Activated CD8-positive, alpha-beta memory T cell treated with anti-CD3 and anti-CD28 coated beads for 24 hours (primary cell): ENCODE measurements around the gene SEC24D.
"Not testable (repeated sequence)": the region's sequence is repeated elsewhere in the genome, so short reads cannot be mapped to it uniquely, and the experiment has no call there.

ENCODE experiments used
- DNase-seq: peaks from one replicate; pipeline ENCODE4 v3.0.0-alpha.2; 2020

Gene SEC24D, protein sequence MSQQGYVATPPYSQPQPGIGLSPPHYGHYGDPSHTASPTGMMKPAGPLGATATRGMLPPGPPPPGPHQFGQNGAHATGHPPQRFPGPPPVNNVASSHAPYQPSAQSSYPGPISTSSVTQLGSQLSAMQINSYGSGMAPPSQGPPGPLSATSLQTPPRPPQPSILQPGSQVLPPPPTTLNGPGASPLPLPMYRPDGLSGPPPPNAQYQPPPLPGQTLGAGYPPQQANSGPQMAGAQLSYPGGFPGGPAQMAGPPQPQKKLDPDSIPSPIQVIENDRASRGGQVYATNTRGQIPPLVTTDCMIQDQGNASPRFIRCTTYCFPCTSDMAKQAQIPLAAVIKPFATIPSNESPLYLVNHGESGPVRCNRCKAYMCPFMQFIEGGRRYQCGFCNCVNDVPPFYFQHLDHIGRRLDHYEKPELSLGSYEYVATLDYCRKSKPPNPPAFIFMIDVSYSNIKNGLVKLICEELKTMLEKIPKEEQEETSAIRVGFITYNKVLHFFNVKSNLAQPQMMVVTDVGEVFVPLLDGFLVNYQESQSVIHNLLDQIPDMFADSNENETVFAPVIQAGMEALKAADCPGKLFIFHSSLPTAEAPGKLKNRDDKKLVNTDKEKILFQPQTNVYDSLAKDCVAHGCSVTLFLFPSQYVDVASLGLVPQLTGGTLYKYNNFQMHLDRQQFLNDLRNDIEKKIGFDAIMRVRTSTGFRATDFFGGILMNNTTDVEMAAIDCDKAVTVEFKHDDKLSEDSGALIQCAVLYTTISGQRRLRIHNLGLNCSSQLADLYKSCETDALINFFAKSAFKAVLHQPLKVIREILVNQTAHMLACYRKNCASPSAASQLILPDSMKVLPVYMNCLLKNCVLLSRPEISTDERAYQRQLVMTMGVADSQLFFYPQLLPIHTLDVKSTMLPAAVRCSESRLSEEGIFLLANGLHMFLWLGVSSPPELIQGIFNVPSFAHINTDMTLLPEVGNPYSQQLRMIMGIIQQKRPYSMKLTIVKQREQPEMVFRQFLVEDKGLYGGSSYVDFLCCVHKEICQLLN

DNA sequence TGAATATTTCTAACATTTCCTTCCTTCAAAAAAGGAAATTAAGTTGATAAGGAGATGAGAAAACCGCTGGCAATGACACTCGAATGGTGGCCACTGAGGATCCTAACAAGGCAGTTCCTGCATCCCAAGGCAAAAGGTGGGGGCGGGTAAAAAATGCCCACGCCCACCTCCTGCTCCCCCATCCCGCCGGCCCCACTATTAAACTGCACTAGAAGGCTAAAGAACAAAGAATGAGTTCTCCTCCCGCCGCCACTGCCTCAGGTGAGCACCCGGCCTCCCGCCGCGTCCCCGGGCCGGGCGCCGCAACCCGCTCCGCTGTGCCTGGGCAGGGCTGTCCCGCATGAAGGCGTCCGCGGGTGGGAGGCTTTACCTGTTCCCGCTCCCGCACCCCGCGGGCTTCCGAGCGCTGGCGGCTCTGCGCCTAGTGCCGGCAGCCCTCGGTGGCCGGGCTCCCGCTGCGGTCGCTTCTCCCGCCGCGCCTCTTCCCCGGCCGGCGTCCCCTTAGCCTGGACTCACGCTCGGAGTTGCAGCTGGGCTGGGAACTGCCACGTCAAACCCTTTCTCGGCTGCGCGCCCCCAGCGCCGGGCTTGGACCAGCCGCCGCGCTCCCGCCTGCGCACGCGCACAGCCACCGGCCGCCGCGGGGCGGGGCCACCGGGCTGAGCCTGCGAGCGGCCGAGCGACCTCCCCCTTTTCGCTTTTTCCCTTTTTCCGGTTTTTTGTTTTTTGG is at the start of gene SEC24D:
Gene SEC24D, minus strand, starts transcription at position 556 of the 730 bp plus-strand sequence. CDS start 2,430 bp downstream, outside the sequence.
- DNase-seq: peak; percentile 93

DNA sequence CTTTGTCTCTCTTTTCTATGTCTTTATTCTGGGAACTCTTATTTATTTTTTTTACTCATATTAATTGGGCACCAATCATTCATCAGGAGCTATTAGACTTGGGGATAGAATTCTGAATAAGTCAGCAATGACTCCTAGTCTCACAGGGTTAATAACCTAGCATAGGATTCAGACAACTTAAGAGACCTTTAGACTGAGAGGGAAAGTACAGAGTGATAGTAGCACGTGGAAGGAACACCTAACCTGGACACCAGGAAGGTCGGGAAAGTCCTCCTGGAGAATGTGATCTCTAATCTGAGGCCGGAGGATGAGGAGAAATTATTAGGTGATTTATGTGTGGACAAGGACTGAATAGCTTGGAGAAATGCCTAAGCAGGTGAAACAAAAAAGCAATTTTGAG is 48.8 kb upstream of the SEC24D start:
- no peak for DNase-seq

DNA sequence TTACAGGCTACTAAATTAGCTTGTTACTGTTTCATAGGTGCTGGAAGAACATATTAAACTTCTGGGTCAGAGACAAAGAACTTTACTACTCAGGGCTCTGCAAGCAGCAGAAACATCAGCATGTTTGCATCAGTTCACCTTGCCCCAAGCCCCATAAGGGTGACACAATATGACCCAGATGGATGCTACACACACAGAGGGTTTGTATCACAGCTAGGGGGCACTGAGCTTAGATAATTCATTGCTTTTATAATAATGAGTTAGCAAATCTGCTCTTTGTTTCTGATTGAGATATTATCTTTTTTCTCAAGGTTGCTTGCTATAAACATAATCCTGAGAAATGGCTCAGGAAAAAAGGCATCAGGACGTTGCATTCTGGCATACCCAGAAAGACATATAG is 47.9 kb upstream of the SEC24D start:
- no peak for DNase-seq

DNA sequence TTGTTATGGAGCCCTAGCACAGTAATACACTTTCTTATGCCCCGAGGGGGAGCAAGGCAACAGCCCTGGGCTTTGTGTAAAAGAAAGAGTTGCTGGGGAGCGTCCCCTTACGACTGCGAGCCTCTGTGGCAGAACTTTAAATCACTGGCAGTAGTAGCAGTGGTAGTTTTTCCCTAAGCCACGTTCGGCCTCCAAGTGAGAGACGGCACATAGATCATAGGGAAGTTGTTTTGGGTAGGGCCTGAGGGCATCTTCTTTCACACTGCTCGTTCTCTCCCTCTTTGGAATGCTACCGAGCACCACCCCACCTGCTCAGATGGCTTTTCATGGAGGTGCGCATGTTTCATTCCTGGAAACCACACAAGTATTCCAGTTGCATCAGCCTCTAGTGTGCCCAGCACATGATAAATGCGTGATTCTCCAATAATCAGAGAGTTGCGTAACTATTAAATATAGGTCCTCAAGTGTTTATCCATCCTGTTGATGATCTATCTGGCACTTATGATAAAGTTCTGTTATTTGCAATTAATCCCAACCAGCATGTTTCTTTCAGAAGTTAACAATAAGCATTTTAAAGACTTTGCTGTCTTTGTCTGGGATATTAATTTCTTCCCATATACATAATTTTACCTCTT is 45.7 kb upstream of the SEC24D start:
- no peak for DNase-seq

DNA sequence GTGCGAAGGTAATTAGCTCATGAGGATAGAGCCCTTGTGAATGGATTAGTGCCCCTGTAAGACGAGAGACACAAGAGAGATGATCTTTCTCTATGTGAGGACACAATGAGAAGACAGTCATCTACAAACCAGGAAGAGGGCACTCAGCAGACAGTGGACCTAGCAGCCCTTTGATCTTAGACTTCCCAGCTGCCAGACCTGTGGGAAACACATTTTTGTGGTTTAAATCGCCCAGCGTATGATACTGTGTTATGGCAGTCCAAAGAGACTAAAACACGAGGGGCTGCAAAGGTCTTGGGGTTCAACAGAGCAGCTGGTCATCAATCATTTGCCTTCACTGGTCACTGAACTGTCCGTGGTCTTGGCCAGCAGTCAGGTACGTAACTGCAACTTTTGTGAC is 43.5 kb upstream of the SEC24D start:
- no peak for DNase-seq

DNA sequence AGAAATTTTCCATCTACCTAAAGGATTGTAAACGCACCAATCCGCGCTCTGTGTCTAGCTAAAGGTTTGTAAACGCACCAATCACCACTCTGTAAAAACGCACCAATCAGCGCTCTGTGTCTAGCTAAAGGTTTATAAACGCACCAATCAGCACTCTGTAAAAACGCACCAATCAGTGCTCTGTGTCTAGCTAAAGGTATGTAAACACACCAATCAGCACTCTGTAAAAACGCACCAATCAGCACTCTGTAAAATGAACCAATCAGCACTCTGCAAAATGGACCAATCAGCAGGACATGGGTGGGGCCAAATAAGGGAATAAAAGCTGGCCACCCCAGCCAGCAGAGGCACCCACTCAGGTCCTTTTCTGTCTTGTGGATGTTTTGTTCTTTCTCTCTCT is 42.6 kb upstream of the SEC24D start:
- DNase-seq: not testable (repeated sequence)

DNA sequence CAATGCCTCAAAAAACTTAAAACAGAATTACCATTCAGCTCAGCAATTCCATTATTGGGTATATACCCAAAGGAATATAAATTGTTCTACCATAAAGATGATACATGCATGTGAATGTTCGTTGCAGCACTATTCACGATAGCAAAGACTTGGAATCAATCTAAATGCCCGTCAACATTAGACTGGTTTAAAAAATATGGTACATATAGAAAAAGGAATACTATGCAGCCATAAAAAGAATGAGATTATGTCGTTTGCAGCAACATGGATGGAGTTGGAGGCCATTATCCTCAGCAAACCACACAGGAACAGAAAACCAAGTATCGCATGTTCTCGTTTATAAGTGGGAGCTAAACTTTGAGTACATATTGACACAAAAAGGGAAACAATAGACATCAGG is 41.9 kb upstream of the SEC24D start:
- DNase-seq: no peak

DNA sequence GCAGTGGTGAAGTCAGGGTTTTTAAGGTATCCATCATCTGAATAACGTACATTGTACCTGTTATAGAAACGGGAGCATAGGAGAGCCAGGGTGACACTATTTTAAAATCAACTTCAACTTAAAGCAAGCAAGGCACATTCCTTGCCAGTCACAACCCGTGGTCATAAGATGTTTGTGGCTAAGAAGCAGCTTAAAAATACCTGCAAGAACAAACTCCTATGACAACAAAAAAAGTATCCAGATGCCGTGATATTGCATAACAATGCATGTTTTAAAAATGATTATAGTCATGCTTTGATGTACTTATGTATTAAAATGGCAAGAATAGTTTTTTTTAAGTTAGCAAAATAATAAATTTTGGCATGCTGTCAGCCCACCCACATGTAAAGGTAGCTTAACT is 36.3 kb upstream of the SEC24D start:
- DNase-seq: no peak

DNA sequence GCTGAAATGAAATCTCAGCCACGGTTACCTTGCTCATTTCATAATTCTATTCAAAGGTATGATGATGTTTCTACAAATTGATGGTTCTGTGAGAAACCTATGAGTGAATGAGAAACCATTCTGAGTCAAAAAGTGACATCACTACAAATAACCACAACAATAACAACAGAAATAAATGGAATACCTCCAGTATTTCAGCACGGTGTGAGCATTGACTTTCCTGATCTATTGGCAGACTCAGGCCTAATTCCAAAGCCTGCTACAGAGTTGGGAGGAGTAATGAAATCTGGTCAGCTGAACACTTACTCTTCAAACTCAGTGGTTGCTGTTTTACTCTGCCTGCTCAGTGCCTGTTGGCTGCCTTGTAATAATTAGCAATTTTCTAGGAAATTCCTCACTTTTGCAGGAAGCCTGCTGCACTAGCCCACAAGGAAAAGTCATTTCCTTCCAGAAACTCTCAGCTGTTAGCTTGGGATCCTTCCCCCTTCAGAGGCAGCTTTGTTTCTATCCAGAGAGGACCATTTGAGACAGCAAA is 33.9 kb upstream of the SEC24D start:
- DNase-seq: no peak

DNA sequence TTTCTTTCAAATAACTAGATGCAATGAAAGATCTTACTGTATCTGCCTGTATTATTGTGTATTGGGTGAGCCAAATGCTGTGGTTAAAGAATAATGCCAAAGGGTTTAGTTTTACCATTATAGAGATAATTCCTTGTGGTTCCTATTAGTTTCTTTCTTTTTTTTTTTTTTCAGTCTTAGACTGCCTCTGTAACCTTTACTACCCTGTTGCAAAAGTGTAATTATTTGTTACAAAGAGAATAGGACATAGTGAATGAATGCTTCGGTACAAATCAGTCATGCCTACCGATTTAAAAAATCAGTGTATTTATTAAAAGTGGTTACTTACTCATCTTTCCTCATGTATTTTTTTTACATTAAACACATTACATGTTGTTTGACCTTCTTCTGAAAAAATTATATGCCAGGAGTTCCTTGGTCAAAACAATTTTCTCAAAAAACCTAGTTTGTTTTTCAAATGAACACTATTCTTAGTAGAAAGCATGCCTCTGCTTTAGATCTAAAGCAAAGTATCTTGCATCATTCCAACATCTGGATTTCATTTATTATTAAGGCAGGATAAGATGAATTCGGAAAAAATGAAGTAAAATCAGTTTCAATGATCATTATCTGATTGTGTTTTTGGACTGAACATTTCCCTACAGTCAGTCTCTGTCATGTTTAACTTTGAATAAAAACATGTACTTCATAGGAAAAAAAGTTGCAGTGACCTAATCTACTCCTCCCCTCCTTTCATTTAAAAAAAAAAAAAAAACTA is 31.6 kb upstream of the SEC24D start:
- DNase-seq: no peak

DNA sequence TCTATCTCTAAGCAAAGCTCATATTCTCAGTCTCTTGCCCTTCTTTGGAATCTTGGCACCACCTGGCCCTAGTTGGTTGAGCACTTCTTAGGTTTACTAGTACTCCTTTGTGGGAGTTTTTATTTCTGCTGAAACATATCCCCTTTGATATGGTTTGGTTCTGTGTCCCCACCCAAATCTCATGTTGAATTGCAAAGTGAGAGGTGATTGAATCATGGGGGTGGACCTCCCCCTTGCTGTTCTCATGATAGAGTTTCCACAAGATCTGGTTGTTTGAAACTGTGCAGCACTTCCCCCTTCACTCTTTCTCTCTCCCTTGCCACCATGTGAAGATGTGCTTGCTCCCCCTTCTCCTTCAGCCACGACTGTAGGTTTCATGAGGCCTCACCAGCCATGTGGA is 30.5 kb upstream of the SEC24D start:
- no peak for DNase-seq

DNA sequence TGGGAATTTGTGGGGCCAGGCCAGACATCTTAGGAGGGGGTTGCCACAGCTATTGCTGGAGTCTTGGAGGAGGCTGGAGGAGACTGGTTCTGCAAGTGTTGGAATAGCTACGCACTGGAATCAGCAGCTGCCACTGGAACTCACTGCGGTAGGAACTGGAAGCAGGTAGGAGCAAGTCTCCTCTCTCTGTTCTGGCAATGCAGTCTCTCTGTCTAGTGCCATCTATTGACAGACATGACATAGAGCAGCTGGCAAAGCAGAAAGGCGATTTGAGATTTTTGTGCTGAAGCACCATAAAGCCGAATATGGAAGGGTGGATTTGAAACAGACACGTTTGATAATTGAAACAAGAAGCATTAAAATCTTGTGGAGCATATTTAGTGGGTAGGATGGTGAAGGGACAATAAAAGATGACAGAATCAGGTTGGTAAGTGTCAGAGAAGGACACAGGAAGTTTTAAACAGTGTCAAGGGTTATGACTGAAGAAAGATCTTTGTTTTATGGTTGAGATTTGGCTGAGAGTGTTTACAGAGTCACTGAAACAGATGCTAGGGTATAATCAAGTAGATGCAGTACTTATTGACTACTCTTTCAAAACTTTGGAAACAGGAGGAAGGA is 29.3 kb upstream of the SEC24D start:
- DNase-seq: no peak

DNA sequence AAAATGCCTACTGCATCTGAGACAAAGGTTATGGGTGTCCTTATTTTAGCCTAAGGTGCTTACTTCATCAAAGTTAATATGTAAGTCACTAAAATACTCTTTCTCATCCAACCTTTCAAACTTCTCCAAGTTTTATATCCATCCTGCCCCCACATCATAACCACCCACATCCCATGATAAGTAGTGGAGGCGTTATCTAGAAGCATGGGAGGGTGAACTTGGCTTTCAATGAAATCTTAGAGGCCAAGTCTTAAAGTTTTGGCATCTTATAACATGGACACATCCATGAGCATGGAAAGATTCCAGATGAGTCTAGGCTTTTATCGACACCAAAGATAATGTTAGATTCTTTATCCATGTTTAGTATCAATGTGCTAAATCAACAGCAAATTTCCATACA is 22.9 kb upstream of the SEC24D start:
- DNase-seq: no peak

DNA sequence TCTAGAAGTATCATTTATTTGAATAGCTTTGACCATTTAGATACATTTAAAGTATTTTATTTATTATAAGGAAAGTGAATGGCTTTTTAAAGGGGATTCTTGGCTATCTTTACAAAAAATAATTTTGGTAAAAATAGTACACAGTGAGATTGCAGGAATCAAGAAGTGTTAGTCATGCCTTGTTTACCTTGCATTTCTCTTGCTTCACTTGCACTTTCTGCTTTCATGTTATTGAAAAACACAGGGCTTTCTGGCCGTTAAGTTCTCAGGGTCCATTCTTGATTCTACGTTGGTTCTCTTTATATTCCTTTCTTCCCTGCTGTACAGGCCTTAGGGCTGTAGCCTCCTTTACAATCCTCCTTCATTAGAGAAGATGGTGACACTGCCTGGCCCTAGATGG is 21.8 kb upstream of the SEC24D start:
- DNase-seq: no peak

DNA sequence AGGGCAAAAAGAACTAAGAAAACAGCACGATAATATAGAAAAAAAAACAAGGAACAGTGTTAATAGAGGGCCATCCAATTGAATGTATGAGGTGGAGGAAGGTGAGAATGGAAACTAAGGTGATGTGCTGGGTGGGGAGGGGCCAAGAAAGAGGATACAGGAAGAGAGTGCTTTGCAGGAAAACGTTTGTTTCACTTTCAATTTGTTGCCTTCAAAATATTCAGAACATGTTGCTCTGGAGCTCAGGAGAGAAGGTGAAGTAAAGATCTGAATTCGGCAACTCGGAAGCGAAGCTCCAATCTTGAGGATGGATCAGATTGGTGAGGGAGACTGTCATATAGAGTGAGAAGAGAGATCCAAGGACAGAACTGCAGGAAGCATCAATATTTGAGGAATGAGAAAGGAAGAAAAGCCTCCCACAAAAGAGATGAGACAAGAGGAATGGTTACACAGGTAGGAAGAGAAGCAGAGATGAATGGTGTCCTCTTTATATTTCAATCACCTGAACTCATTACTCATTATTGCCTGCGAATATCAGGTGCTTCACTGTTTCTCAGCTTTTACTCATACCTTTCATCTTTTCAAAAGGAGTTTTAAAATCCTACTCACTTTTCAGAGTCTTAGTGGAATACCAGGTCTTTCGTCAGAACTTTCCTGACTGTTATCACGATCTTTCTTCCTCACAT is 14.7 kb upstream of the SEC24D start:
- DNase-seq: peak; percentile 57

DNA sequence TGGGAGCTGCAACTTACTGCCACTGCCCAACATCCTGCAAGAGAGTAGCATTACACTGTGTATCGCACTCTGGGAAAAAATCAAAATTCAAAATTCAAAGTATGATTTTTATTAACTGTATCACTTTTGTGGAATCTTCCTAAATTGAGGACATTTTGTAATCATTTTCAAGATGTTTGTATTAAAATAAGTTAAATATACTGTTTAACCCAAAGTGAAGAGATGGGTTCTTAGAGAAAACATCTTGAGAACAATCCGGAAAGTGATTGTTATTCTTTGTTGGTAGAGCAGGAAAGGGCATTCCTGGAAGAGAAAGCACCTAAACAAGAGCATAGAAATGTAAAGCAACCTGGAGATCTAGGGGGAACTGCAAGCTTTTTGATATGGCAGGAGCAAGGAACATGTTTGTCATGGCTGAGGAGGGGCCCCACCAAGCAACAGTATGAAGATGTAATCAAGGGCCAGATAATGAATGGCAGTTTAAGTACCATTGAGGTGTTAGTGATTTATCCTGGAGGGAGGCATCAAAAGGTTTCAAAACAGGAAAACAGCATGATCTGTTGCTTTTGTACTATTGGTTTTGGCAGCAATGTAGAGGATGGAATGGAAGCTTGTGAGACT is 14.1 kb upstream of the SEC24D start:
- DNase-seq: no peak

DNA sequence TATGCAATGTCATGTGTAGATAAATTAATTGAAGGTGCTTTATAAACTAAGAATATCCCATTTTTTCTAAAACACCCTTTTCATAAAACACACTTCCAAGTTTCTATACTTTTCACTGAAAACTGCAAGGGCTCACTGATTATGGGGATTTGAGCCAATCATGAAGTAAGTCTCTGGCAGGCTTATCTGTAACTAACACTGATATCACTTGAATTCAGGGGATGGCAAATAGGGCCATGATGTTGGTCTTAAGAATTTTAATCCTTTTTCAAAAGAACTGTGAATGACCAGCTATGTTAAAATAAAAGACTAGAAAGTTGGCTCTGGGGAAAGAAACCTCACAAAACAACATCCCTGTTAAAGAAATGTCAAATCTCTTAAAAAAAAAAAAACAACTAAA is 13.0 kb upstream of the SEC24D start:
- DNase-seq: no peak

DNA sequence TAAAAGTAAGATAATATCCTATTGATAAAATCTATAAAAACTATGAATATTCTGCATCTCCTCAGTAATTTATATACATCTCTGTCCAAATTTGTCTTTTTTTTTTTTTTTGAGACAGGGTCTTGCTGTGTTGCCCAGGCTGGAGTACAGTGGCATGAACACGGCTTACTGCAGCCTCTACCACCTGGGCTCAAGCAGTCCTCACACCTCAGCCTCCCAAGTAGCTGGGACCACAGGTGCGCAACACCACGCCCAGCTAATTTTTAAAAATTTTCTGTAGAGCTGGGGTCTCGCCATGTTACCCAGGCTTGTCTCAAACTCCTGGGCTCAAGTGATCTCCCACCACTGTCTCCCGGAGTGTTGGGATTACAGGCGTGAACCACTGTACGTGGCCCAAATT is 12.3 kb upstream of the SEC24D start:
- DNase-seq: no peak

DNA sequence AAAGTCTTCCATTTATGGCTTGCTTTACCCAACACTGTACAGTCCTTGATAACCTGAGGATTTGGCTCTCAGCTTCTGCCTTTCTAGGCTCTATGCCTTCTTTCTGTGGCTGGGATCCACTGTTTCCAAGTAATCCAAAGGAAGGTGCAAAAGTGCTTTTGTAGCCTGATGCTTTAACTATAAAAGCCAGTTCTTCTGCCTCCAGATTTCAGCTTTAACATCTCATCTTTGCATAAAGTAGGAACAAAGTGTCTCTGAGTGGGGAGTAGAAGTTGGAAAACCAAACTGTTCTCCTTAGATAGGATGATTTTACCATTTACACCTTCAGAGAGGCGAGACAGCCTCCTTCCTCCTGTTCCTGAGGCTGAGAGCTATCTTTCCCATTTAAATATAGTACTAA is 11.1 kb upstream of the SEC24D start:
- DNase-seq: no peak

DNA sequence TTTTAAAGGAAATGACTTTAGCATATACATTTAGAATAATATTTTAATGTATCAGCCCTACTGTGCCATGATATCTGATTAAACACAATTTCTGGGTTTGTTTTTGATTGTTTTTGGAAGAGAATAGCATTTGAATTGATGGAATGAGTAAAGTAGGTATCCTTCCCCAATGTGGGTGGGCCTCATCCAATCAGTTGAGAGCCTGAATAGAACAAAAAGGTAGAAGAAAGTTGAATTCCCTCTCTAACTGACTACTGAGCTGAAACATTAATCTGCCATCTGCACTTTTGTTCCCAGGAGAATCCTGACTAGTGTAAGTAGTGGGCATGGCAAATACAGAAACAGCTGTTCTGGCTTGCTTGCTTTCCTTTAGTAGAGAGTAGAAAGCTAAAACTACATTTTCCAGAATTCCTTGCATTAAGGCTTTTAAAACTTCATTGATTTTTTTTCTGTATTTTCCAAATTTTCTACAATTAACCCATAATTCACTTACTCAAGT is 9.7 kb upstream of the SEC24D start:
- no peak for DNase-seq
